ENCODE measurements around the gene GPC3. TPM values are rescaled to one million over a fixed set of nuclear protein-coding genes. Genes with fewer than 3 reads are reported as not detected.
A peak's percentile ranks its signal among the peaks of the same experiment; 100 is the strongest.

The GPC3 gene
- 10 to 100 TPM in 2 of 4 donors, 1 to 10 TPM in 2; 4.9 to 10.9 (median 9.2) TPM for total RNA-seq

GRCh38 chrX:133985164-133985966, at the start of gene GPC3:
TSS of gene GPC3 (minus strand) at chrX:133985594.
- H3K4me3 ChIP-seq, result peak within 1 kb of the TSS; percentile 45
- no peaks in the 10 kb centered on the region for H3K9me3 ChIP-seq
- WGBS, result 52% methylated on average over 50 of the region's 90 CpGs
- H3K27ac ChIP-seq, result no peak within 1 kb of the TSS
- TF ChIP-seq CTCF (IDR thresholded peaks at IDR 0.05) (no peak), POLR2AphosphoS5 (IDR thresholded peaks at IDR 0.05) (no peak), POLR2A (IDR thresholded peaks at IDR 0.05) (no peak), EP300 (IDR thresholded peaks at IDR 0.05) (no peak)
- peak in 1 of 2 donors; percentile 59 for DNase-seq (ENCODE audit: low spot score in 2 of 2)
- no peaks in the 10 kb centered on the region for H3K36me3 ChIP-seq
- H3K27me3 ChIP-seq, result peaks cover 10% of the 10 kb centered on the region
- H3K4me1 ChIP-seq, result peaks cover 13% of the 10 kb centered on the region

DNA sequence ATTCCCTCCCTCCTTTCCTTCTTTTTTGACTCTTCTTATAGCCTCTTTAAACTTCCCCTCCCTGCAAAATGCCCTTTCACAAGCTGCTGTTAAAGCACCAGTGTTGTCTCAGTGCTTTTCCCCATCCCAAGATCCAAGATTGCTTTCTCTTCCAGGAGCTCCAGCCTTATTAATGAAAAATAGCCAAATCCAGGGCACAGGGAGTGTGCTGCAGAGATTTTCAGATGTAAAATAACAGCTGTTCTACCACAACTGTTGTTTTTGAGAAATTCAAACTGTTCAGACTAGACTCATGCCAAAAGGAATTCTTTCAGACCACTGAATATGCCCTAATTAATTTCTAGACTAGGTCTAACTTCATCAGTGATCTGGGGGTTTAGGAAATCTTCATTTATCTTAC, 47.0 kb upstream of the GPC3 start:
- no peaks in the 10 kb centered on the region for H3K36me3 ChIP-seq
- no peak for DNase-seq (ENCODE audit: low spot score in 2 of 2)
- no peak overlapping the region for H3K4me3 ChIP-seq
- H3K27me3 ChIP-seq, result no peaks in the 10 kb centered on the region
- no peaks in the 10 kb centered on the region for H3K9me3 ChIP-seq
- no peak for TF ChIP-seq CTCF (IDR thresholded peaks at IDR 0.05)
- no peak for TF ChIP-seq POLR2AphosphoS5 (IDR thresholded peaks at IDR 0.05)
- no peak for TF ChIP-seq POLR2A (IDR thresholded peaks at IDR 0.05)
- H3K27ac ChIP-seq, result no peak overlapping the region
- H3K4me1 ChIP-seq, result no peaks in the 10 kb centered on the region

DNA sequence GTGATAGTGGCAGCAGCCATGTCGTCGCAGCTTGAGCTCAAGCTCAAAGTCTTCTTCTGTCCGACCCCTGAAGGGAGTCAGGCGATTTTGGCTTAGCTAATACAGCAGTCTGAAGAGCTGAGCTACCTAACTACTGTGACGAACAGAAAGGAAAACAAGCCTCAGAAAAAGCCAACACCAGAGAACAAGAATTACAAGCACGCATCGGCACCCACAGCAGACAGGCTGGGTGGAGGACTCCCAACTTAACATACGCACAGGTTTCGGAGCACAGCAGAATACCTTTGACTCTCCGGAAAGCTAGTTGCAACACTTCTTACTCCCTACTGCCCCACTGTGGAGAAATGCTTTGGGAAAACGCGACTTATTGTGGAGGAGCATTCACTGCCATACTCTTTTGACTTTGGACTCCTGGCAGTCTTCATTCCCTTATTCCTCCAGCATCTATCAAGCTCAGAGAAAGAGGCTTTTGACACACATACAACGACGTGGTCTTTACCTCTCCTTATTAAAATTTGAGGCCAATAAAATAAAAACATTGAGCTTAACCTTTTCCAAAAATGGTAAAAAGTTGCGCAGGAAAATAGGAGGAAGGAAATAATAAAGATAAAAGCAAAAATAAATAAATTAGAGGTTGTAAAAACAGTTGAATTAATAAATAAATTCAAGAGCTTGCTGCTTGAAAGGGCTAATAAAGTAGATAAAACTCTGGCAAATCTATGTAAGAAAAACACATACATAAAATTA, 41.3 kb upstream of the GPC3 start:
- peak overlapping the region; percentile 16 for H3K4me3 ChIP-seq
- no peaks in the 10 kb centered on the region for H3K9me3 ChIP-seq
- no peaks in the 10 kb centered on the region for H3K27me3 ChIP-seq
- DNase-seq (ENCODE audit: low spot score in 2 of 2), result peak in 1 of 2 donors; percentile 53
- no peak for TF ChIP-seq EP300 (IDR thresholded peaks at IDR 0.05)
- no peak for TF ChIP-seq POLR2A (IDR thresholded peaks at IDR 0.05)
- TF ChIP-seq POLR2AphosphoS5 (IDR thresholded peaks at IDR 0.05), result no peak
- TF ChIP-seq CTCF (IDR thresholded peaks at IDR 0.05), result peak; percentile 19 to 22
- WGBS, result 21% methylated on average over 15 of the region's 15 CpGs
- H3K4me1 ChIP-seq, result no peaks in the 10 kb centered on the region
- no peaks in the 10 kb centered on the region for H3K36me3 ChIP-seq
- H3K27ac ChIP-seq, result no peak overlapping the region

DNA sequence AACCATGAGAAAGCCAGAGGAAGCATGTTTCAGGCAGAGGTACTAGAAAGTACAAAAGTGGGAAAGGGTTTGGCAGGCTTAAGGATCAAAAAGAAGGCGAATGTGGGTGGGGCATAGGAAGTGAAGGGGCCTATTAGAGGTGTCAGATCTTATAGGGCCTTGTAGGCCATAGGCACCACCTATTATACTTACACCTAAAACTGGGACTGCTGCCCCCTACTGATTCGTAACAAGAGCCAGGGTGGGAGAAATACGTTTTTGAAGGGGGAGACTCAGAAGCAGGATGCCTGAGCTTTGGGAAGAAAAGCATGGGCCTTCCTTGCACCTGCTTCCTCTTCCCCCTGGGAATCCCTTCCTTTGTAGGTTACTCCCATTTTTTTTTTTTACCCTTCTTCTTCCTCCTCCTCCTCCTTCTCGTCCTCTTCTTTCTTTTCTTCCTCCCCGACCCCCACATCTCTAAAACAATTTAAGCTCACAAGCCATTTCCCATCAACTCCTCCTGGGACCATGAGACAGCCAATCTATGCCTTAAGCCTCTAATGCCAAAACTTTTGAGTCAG, 40.7 kb upstream of the GPC3 start:
- WGBS, result 48% methylated on average over 5 of the region's 5 CpGs
- TF ChIP-seq EP300 (IDR thresholded peaks at IDR 0.05) (no peak), CTCF (IDR thresholded peaks at IDR 0.05) (no peak), POLR2AphosphoS5 (IDR thresholded peaks at IDR 0.05) (no peak), POLR2A (IDR thresholded peaks at IDR 0.05) (no peak)
- DNase-seq (ENCODE audit: low spot score in 2 of 2), result no peak
- Histone ChIP-seq H3K27ac (no peak overlapping the region), H3K36me3 (no peaks in the 10 kb centered on the region), H3K9me3 (no peaks in the 10 kb centered on the region), H3K4me1 (no peaks in the 10 kb centered on the region), H3K4me3 (peak overlapping the region; percentile 16), H3K27me3 (no peaks in the 10 kb centered on the region)

Measured in suprapubic skin (tissue), 4 donors.